ENCODE measurements around the gene NCOA3. TPM values are rescaled to one million over a fixed set of nuclear protein-coding genes. Genes with fewer than 3 reads are reported as not detected.
A peak's percentile ranks its signal among the peaks of the same experiment; 100 is the strongest.

Gene NCOA3
- polyA plus RNA-seq, 10 donors = 12.9 to 18.9 (median 16.3) TPM

DNA sequence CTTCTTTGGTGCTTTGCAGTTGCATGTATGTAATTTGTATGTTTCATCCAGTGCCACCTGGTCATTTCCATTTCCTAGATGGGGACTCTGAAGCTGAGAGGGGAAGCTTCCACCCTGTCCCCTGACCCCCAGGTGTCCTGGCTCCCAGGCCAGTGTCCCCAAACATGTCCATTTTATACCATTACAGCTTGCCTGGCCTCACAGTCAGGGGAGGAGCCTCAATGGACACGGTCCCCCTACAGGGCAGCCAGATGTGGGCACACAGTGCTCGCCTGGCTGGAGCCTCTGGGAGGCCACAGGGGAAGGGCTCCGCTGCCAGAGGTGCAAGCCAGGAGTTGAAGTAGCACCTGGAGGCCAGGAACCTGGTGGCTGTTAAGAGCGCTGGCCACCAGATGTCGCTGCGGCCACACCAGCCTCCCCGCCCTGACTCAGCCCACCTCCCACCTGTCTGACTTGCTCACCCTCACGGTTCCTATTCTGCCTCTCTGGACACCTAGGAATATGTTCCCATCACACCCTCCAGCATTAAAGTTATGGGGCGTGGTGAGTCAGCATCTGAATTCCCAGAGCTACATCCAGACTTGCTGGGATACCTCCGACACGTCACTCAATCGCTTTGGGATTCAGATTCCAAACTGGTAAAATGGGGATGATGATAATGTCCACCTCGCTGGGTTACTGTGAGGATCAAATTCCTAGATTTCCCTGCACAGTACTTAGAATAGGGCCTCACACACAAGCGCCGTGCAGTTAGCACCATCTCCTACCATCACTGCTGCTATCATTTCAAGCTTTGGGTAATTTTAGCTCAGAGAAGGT lies 176.2 kb downstream of the NCOA3 start:
- DNase-seq = peak in 2 of 3 donors; percentile 32 to 65

DNA sequence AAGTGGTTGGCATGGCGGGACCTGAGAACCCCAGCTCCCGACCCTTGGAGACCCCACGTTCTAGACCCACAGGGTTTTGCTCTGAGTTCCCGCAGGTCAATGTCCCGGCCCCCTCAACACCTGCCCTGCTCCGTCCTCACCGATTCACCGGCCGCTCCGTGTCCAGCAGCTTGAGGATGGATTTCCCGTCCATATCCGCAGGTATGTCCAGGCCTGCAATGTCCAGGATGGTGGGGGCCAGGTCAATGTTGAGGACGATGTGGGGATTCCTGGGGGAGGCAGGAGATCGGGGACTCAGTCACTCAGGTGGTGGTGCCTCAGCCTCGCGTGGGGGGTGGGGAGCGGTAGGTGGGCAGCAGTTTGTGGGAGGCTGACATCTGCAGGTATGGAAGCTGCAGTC lies 176.8 kb downstream of the NCOA3 start:
- no peak for DNase-seq

DNA sequence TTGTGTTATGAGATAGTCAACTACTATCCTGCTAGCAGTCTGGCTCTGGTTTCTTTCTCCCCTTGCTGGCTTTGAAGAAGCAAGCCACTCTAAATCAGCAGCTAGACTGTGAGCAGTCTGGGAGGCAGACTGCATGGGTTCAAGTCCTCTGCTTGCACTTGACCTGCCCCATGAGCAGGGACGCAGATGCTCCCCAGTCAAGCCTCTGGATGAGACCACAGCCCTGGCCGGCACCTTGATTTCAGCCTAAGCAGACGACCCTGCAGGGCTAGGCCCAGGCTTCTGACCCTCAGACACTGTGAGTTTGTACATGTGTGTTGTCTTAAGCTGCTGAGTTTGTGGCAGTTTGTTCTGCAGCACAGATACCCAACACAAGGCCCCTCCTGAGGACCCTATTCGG lies 177.8 kb downstream of the NCOA3 start:
- DNase-seq = no peak

DNA sequence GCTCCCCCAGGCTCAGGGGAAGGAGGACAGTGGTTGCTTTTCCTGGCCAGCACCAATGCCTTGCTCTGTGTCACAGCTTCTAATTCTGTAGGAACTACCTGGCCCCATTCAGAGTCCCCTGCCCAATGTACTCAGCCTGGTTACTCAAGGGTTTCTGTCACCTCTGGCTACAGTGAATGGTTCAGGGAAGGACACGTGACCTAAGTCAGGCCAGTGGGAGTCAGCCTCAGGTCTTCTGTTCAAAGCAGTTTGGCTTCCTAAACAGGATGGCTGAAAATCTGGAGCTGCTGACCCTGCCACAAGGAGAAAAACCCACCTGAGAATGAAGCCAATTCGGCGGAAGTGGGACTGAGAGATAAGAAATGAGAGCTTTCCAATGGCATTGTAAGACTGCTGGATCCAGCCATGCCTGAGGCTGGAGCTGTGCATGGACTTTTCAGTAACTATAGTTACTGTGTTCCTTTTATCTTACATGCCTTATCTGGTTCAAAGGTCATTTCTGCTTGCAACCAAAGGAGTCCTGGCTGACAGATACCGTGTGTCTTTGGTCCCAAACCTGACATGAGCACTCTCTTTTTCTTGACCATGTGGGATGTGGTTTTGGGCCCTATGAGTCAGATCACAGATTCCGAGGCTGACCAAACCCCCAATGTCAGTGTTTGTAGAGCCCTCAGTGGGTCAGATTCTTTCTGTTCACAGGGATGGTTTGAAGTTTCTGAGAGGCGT lies 179.3 kb downstream of the NCOA3 start:
- DNase-seq = no peak

DNA sequence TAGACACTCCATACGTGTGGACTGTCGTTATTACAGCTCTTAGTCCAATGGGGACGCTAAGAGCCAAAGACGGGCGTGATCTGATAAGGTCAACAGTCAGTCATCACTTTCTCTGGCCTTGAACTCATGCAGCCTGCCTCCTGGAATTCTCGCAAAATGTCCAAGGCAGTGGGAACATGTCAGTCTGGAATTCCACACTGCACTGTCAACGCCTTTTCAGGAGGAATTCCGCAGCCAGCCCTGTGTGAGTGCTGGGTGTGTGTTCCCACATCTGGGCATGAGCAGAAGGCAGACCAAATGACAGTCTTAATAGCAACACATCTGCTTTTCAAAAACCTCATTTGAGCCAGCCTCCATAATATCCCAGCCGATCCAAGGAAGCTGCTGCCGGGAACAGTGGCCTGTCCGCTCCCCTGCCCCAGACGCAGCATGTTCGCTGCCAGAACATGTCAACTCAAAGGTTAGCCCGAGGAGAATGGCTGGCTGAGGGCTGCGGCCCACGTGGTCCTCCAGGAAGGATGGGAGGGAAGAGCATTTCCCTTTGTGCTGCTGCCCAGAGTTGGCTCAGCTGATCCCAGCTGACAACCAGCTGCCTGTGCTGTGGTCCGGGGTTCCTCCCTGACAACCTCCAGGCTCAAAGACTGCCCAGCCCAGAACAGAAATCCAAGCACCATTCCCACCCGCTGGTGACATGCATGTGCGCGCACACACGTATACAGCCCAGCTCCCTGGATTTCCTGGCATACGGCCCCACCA lies 180.5 kb downstream of the NCOA3 start:
- DNase-seq = peak; percentile 50 to 89 (median 74)

DNA sequence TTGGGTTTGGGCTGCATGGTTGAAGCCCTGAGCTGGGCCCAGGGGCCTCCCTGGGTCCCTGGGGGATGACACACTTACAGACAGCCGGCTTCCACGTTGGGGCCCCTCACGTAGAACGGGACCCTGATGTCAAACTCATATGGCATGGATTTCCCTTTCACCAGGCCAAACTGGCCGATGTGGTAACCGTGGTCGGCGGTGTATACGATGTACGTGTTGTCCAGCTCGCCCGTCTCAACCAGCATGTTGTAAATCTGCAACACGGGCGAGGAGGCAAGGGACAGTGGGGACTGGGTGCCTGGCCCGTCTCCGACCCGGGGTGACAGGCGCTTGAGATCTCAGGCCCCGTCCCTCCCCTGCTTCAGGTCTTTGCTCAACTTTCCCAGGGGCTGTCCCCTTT lies 181.2 kb downstream of the NCOA3 start:
- DNase-seq = no peak

DNA sequence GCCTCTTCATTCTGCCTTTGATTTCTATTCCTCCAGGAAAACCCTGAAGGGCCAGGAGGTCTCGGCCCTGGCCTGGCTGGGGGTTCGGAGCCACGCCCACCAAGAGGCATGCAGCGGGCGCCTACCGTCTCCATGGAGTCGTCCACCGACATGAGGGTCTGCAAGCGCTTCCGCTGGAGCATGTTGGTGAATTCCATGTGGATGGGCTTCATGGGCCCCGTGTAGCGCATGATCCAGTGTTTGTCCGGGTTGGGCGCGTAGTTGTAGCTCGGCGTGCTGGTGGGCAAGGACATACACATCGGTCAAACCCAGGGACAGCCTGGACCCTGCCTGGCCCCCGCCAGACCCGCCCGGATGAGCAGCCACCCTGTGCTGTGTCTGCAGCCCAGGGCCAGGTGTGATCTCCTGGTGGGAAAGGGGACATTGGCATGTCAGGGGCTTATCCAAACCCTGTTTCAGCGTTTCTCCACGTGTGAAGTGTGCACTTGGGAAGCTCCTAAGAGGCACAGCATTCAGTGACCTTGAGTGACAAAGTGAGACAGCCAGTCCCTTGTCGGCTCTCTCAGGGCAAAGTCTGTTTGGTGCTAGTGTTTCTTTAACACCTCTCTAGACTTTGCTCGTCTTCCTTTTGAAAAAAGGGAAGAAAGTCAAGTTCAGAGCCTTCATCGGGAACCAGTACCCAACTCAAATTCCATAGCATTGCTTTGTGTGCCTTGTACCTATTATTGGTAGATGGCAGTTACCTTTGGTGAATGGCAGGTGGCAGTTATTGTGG lies 182.8 kb downstream of the NCOA3 start:
- no peak for DNase-seq

DNA sequence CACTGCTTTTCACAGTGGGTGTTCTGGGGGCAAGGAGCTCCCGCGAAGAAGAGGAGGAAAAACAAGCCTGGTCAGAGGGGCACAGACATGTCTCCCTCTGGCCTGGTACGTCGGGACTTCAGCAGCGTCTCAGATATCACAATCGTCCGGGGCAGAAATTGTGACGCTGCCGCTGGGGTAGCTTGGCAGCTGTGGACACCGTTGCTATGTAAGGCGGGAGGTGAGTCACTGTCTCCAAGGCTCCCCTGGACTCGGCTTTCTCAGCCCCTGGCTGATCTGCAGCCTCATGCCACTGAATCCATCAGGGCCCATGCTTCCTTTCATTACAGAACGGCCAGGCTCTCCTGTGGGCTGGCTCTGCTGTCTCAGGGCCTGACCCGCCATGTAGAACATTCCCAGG lies 184.9 kb downstream of the NCOA3 start:
- DNase-seq = peak; percentile 27 to 74 (median 70)

DNA sequence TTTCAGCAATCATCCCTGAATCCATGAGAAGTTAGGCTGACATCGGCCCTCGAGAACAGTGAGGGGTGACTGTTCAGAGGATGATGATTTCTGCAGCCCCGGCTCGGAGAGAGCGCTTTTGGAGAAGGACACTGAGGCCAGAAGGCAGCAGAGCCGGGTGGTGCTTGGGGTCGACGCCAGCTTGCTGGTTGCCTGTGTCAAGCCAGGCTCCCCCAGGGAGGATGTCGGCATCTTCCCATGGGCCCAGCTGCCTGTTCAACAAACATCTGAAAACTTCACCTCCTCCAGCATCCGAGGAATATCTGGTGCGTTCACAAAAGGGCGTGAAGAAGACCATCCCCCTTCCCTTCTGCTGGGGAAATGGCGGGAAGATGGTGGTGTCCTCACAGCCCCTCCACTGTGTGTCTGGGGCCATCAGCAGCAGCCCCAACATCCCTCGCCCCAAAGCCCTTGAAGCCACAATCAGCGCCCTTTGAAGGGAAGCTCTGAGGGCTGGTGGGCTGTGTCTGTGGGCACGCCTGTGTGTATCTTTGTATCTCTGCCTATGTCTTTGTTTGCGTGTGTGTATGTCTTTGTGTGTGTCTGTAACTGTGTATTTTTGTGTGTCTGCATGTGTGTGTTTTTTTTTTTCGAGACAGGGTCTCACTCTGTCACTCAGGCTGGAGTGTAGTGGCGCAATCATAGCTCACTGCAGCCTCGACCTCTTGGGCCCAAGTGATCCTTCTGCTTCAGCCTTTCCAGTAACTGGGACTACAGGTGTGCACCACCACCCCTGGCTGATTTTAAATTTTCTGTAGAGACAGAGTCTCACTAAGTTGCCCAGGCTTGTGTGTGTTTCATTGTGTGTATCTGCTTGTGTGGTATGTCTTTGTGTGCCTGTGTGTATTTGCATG lies 185.7 kb downstream of the NCOA3 start:
- no peak for DNase-seq

DNA sequence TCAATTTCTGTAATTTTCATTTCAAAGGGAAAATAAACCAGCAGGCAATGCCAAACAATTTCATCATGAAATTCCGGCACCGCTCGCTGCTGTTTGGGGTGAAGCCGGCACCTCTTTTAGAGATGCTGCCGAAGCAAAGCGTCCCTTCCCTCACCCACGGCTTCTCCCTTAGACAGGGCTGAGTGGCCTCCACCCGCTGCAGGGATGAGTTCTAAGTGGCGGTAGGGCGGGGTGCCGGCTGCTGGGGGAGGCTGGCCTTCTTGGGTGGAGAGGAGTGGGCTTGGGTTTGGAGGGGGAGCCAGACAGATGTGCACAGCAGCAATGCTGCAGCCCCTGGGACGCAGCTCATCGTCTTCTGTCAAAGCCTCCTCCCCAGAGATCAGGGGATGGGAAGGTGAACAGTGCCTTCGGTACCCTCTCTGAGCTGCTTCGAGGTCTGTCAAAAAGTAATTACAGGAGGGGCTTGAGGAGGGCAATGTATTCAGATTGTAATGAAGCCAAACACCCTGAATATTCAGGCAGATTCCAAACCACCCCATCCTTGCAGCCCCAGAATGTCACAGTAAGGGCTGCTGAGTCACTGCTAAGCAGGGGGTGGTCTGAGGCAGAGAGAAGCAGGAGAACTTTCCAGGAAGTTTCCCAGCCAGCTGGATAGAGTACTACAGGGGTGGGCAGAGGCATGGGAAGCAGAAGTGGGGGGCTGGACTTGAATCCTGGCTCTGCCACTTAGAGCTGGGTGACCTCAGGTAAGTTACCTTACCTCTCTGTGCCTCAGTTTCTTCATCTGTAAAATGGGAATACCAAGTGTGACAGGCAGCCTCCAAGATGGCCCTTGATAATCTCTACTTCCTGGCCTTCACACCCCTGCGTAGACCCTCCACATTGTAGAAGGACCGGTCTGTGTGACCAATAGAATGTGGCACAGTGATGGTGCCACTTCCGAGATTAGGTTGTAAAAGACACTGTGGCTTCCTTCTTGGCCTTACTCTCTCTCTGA lies 187.0 kb downstream of the NCOA3 start:
- DNase-seq = no peak

GRCh38 chr20:47689731-47690130 lies 188.0 kb downstream of the NCOA3 start:
- DNase-seq = no peak

GRCh38 chr20:47691625-47692024 lies 189.9 kb downstream of the NCOA3 start:
- peak in 1 of 3 donors; percentile 51 for DNase-seq

GRCh38 chr20:47694021-47694818 lies 192.5 kb downstream of the NCOA3 start:
- DNase-seq = no peak

- no peak for DNase-seq
Observed at GRCh38 chr20:47696856-47697255, 195.2 kb downstream of the NCOA3 start.

DNA sequence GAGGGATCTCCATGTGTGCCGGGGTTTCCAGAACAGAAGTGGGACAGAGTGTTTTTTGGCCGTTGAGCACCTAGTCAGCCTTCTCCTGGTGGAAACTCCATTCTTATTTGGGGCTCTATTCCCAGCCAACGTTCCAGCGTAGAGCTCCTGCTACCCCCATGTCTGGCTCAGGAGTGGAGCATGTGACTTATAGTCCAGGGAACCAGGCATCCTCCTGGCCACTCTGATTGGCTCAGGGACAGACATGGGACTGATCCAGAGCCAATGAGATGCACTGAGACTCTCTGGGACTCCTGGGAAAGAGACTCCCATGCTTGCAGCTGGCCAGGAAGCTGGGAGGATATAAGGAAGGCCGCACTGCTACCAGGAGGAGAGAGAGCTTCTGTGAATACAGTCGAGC lies 196.5 kb downstream of the NCOA3 start:
- DNase-seq = no peak

GRCh38 chr20:47699818-47700217 lies 198.1 kb downstream of the NCOA3 start:
- DNase-seq = peak in 1 of 3 donors; percentile 51

- DNase-seq = no peak
Observed at GRCh38 chr20:47700327-47700726, 198.6 kb downstream of the NCOA3 start.

DNA sequence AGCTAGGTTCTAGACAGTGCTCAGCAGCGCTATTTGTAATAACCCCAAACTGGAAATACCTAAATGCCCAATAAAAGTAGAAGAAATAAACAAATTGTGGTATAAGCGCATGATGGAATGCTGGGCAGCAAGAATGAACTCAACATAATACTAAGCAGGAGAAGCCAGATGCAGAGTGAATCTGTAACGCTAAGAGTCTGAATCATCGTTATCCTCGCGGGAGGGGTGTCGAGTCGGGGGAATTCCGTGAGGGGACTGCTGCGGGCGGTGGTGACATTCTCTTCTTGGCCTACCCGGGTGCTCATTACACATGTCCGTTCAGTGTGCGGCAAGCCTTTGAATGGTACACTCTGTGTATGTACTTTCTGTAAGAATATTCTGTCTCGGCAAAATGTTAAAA lies 199.9 kb downstream of the NCOA3 start:
- no peak for DNase-seq
